GM19372 (cell line): ENCODE data around the gene DNAH10.

Experiments
- ATAC-seq: cut with Tn5 transposase; IDR thresholded peaks from one replicate; pipeline ENCODE4 v1.9.1; 2021; ENCODE audit warnings: mild to moderate bottlenecking, low read depth, moderate library complexity; ENCODE audit not compliant: unreplicated experiment

DNAH10 gene

GRCh38 chr12:123873793-123874192, 111.7 kb downstream of the DNAH10 start:
- no peak for ATAC-seq

GRCh38 chr12:123877968-123878367, 115.9 kb downstream of the DNAH10 start:
- ATAC-seq: no peak

GRCh38 chr12:123879101-123879500, 117.0 kb downstream of the DNAH10 start:
- no peak for ATAC-seq

- ATAC-seq: no peak
Observed at GRCh38 chr12:123879691-123880090, 117.6 kb downstream of the DNAH10 start.

- no peak for ATAC-seq
Observed at GRCh38 chr12:123882161-123882705, 120.1 kb downstream of the DNAH10 start.

GRCh38 chr12:123886258-123886657, 124.2 kb downstream of the DNAH10 start:
- no peak for ATAC-seq

GRCh38 chr12:123886931-123887582, 125.0 kb downstream of the DNAH10 start:
- no peak for ATAC-seq

- no peak for ATAC-seq
Observed at GRCh38 chr12:123888989-123889388, 126.9 kb downstream of the DNAH10 start.

- ATAC-seq: no peak
Observed at GRCh38 chr12:123889848-123890535, 127.9 kb downstream of the DNAH10 start.

- no peak for ATAC-seq
Observed at GRCh38 chr12:123890536-123890902, 128.4 kb downstream of the DNAH10 start.

GRCh38 chr12:123891011-123891410, 128.9 kb downstream of the DNAH10 start:
- ATAC-seq: no peak

- no peak for ATAC-seq
Observed at GRCh38 chr12:123891516-123892179, 129.5 kb downstream of the DNAH10 start.

GRCh38 chr12:123892180-123892559, 130.1 kb downstream of the DNAH10 start:
- no peak for ATAC-seq

GRCh38 chr12:123892853-123893252, 130.8 kb downstream of the DNAH10 start:
- ATAC-seq: no peak

GRCh38 chr12:123893276-123893675, 131.2 kb downstream of the DNAH10 start:
- ATAC-seq: no peak

GRCh38 chr12:123894823-123895345, 132.8 kb downstream of the DNAH10 start:
- ATAC-seq: no peak

- no peak for ATAC-seq
Observed at GRCh38 chr12:123895451-123895850, 133.3 kb downstream of the DNAH10 start.

GRCh38 chr12:123896767-123897166, 134.7 kb downstream of the DNAH10 start:
- ATAC-seq: no peak

GRCh38 chr12:123897221-123897620, 135.1 kb downstream of the DNAH10 start:
- no peak for ATAC-seq

GRCh38 chr12:123898673-123899072, 136.6 kb downstream of the DNAH10 start:
- no peak for ATAC-seq

- ATAC-seq: no peak
Observed at GRCh38 chr12:123899368-123899767, 137.3 kb downstream of the DNAH10 start.
